Smooth muscle cell (in vitro differentiated cells): ENCODE data around the gene WLS. TPM values are rescaled to one million over a fixed set of nuclear protein-coding genes. Genes with fewer than 3 reads are reported as not detected.

Experiments used
- DNase-seq: peaks from one replicate; lab custom pipeline; 2025; ENCODE audit not compliant: unreplicated experiment; lab: John Stamatoyannopoulos, UW
- H2AFZ ChIP-seq: fragments of 200-600 bp; sonication (generic); 2 replicates; pipeline ENCODE4 v1.6.0; 2016; ENCODE audit warnings: antibody characterized with exemption, low read depth, mild to moderate bottlenecking
- H3F3A ChIP-seq: fragments of 200-600 bp; sonication (generic); 2 replicates; pipeline ENCODE4 v1.6.0; 2017; ENCODE audit warnings: antibody characterized with exemption, low read depth
- H3K27ac ChIP-seq: fragments of 200-600 bp; sonication (generic); 2 replicates; pipeline ENCODE4 v1.5.1; 2016; ENCODE audit warnings: low read depth, mild to moderate bottlenecking
- H3K27me3 ChIP-seq: fragments of 200-600 bp; sonication (generic); 2 replicates; pipeline ENCODE4 v1.6.1; 2016; ENCODE audit warnings: low read depth, mild to moderate bottlenecking
- H3K36me3 ChIP-seq: fragments of 200-600 bp; sonication (generic); 2 replicates; pipeline ENCODE4 v1.5.1; 2016; ENCODE audit warnings: low read depth
- H3K4me1 ChIP-seq: fragments of 200-600 bp; sonication (generic); 2 replicates; pipeline ENCODE4 v1.5.1; 2016; ENCODE audit warnings: low read depth
- H3K4me2 ChIP-seq: fragments of 200-600 bp; sonication (generic); 2 replicates; pipeline ENCODE4 v1.6.0; 2016; ENCODE audit warnings: mild to moderate bottlenecking
- H3K4me3 ChIP-seq: fragments of 200-600 bp; sonication (generic); 2 replicates; pipeline ENCODE4 v1.5.1; 2016; ENCODE audit warnings: mild to moderate bottlenecking
- H3K79me2 ChIP-seq: fragments of 200-600 bp; sonication (generic); 2 replicates; pipeline ENCODE4 v1.6.0; 2016; ENCODE audit warnings: low read depth, mild to moderate bottlenecking
- H3K9ac ChIP-seq: fragments of 200-600 bp; sonication (generic); 2 replicates; pipeline ENCODE4 v1.6.0; 2016; ENCODE audit warnings: low read depth
- H3K9me3 ChIP-seq: fragments of 200-600 bp; sonication (generic); replicated peaks from 2 replicates; pipeline ENCODE4 v1.5.1; 2016; ENCODE audit warnings: low read depth
- H4K20me1 ChIP-seq: fragments of 200-600 bp; sonication (generic); 2 replicates; pipeline ENCODE4 v1.6.0; 2016; ENCODE audit warnings: low read depth
- WGBS: methylation state at CpG from one replicate; pipeline ENCODE4 v1.1.7; 2016; ENCODE audit warnings: low lambda C conversion rate; 5-methylcytosine and 5-hydroxymethylcytosine counted together
- polyA plus RNA-seq: library from polyadenylated mRNA; unstranded; fragments of >200 nt; fragmentation: Nextera tagmentation; extraction: Ambion mirVana; gene quantifications from 2 replicates; pipeline ENCODE4 v1.2.1, GENCODE V29; 2016
- total RNA-seq: library from RNA; depleted of rRNA; stranded (reverse); fragments of >200 nt; gene quantifications from 2 replicates; pipeline ENCODE4 v1.2.3, GENCODE V29; 2014
- TF ChIP-seq, protein P1 (sequence below): fragments of 200-600 bp; sonication (generic); IDR thresholded peaks from 2 replicates; pipeline ENCODE4 v1.5.1; 2017; ENCODE audit warnings: borderline replicate concordance, mild to moderate bottlenecking, antibody characterized with exemption; ENCODE audit not compliant: insufficient read depth, poor library complexity, severe bottlenecking

WLS gene
- total and polyA plus RNA-seq, 2 experiments from 2014 or later: 58.1 to 112 TPM

DNA sequence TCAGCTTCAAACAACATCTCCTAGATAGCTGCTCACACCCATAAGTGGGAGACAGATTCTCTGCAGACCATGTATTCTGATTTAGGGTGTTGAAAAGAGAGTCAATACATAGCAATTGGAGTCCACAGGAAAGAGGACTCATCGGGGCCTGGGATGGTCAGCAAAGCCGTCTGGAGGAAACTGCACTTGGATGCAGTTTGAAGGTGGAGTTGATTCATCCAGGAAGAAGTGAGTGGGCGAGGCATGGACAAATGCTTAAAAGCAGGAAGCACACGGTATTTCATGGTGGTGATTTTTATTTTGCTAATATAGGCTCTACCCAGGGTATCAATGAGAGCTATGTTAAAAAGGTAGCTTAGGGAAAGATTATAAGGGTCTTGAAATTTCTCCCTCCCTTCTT is 145.1 kb downstream of the WLS start:
- no peak overlapping the region for H3K9ac ChIP-seq
- H3K79me2 ChIP-seq: no peaks in the 10 kb centered on the region
- H3K4me3 ChIP-seq: no peak overlapping the region
- H3K4me1 ChIP-seq: no peaks in the 10 kb centered on the region
- H3F3A ChIP-seq: no peaks in the 10 kb centered on the region
- DNase-seq: no peak
- 76% methylated on average over 4 of the region's 4 CpGs for WGBS
- no peaks in the 10 kb centered on the region for H3K27me3 ChIP-seq
- no peaks in the 10 kb centered on the region for H4K20me1 ChIP-seq
- no peak overlapping the region for H2AFZ ChIP-seq
- no peaks in the 10 kb centered on the region for H3K36me3 ChIP-seq
- no peak overlapping the region for H3K4me2 ChIP-seq
- TF ChIP-seq, protein P1, sequence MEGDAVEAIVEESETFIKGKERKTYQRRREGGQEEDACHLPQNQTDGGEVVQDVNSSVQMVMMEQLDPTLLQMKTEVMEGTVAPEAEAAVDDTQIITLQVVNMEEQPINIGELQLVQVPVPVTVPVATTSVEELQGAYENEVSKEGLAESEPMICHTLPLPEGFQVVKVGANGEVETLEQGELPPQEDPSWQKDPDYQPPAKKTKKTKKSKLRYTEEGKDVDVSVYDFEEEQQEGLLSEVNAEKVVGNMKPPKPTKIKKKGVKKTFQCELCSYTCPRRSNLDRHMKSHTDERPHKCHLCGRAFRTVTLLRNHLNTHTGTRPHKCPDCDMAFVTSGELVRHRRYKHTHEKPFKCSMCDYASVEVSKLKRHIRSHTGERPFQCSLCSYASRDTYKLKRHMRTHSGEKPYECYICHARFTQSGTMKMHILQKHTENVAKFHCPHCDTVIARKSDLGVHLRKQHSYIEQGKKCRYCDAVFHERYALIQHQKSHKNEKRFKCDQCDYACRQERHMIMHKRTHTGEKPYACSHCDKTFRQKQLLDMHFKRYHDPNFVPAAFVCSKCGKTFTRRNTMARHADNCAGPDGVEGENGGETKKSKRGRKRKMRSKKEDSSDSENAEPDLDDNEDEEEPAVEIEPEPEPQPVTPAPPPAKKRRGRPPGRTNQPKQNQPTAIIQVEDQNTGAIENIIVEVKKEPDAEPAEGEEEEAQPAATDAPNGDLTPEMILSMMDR: no peak
- H3K27ac ChIP-seq: no peak overlapping the region
- no peaks in the 10 kb centered on the region for H3K9me3 ChIP-seq

DNA sequence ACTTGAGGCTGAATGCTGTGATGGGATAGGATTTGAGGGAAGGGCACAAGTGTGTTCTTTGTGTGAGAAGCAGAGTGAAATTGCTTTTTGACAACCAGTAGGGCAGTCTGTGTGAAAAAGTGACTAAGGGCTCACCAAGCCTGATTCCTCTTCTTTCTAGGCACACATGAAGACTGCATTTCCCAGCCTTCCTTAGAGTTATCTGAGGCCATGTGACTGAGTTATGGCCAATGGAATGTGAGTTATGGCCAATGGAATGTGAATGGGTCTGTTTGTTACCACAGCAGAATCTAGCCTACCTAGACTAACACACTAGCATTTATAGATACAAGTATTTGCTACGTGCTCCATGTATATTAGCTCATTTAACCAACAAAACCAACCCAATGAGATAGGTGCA is 146.6 kb downstream of the WLS start:
- no peak overlapping the region for H3K9ac ChIP-seq
- H3F3A ChIP-seq: no peaks in the 10 kb centered on the region
- no peaks in the 10 kb centered on the region for H3K9me3 ChIP-seq
- H4K20me1 ChIP-seq: no peaks in the 10 kb centered on the region
- DNase-seq: no peak
- no peak overlapping the region for H3K27ac ChIP-seq
- H3K79me2 ChIP-seq: no peaks in the 10 kb centered on the region
- no peak overlapping the region for H2AFZ ChIP-seq
- no peak overlapping the region for H3K4me2 ChIP-seq
- H3K27me3 ChIP-seq: no peaks in the 10 kb centered on the region
- no peak overlapping the region for H3K4me3 ChIP-seq
- TF ChIP-seq, protein P1: no peak
- H3K36me3 ChIP-seq: no peaks in the 10 kb centered on the region
- H3K4me1 ChIP-seq: no peaks in the 10 kb centered on the region
- 94% methylated on average over 1 of the region's 1 CpG for WGBS

DNA sequence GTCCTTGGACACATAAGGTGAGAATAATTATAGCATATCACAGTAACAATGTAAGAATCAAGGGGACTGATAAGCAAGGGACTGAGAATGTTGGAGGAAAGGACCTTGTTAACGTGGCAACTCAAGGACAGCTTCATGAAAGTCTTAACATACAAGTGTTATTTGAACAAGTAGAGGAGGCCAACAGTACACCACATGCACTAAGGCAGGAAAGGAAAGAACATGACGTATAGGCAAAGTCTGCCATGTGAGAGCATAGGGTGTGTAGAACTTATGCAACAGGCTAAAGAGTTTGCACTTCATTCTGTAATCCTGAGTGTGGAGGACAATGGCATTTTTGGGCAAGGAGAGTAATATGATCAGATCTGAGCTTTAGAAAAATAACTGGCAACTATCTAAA is 148.6 kb downstream of the WLS start:
- H3F3A ChIP-seq: no peaks in the 10 kb centered on the region

DNA sequence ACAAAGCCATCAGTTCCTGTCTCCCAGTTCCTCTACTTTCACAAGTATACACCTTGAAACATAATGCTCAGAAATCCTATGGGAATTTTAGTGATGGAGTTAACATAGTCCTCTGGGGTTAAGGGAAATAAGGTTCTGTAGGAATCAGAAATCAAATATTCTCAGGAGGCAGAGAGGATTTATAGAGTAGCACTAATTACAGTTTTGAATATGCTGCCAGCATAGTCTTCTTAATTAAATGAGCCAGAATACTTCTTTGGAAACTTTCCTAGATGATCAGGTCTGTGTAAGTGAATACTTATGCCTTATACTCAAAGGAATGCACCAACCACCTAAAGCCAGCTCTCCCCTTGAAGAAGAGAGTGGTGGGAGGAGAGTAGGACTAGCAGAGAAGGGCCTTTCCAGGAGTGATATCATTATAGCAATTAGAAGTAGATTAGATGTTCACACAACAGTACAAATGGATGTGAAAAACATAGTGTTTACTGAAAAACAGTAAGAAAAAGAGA is 150.5 kb downstream of the WLS start:
- no peak overlapping the region for H3K4me2 ChIP-seq

More for the DNA sequence above, 148.6 kb downstream of the WLS start:
- H2AFZ ChIP-seq: no peak overlapping the region
- H4K20me1 ChIP-seq: no peaks in the 10 kb centered on the region
- H3K27ac ChIP-seq: no peak overlapping the region
- H3K4me3 ChIP-seq: no peak overlapping the region
- DNase-seq: no peak
- WGBS: 45% methylated on average over 2 of the region's 2 CpGs
- H3K36me3 ChIP-seq: no peaks in the 10 kb centered on the region
- no peak overlapping the region for H3K4me2 ChIP-seq
- TF ChIP-seq, protein P1: no peak
- H3K27me3 ChIP-seq: no peaks in the 10 kb centered on the region
- no peaks in the 10 kb centered on the region for H3K79me2 ChIP-seq
- H3K4me1 ChIP-seq: no peaks in the 10 kb centered on the region
- no peak overlapping the region for H3K9ac ChIP-seq
- H3K9me3 ChIP-seq: no peaks in the 10 kb centered on the region

More for the DNA sequence above, 150.5 kb downstream of the WLS start:
- no peaks in the 10 kb centered on the region for H3F3A ChIP-seq
- no peaks in the 10 kb centered on the region for H3K4me1 ChIP-seq
- H4K20me1 ChIP-seq: no peaks in the 10 kb centered on the region
- no peak overlapping the region for H3K9ac ChIP-seq
- no peaks in the 10 kb centered on the region for H3K79me2 ChIP-seq
- H3K9me3 ChIP-seq: no peaks in the 10 kb centered on the region
- no peak overlapping the region for H2AFZ ChIP-seq
- TF ChIP-seq, protein P1: no peak
- no peak overlapping the region for H3K4me3 ChIP-seq
- no peaks in the 10 kb centered on the region for H3K27me3 ChIP-seq
- H3K36me3 ChIP-seq: no peaks in the 10 kb centered on the region
- H3K27ac ChIP-seq: no peak overlapping the region
- DNase-seq: no peak
